Prostate gland (tissue), 2 donors: ENCODE measurements around the gene EDAR. TPM values are rescaled to one million over a fixed set of nuclear protein-coding genes. Genes with fewer than 3 reads are reported as not detected.

Experiments
- DNase-seq: peaks from one replicate; pipeline ENCODE4 v3.0.0-alpha.2; 2019; ENCODE audit warnings: low spot score
- H3K27ac ChIP-seq, 2 donors: fragments of 200-600 bp; sonication (generic); 2 replicates each; pipeline ENCODE4 v1.5.1; 2017 to 2019
- H3K27me3 ChIP-seq: fragments of 200-600 bp; sonication (generic); replicated peaks from 2 replicates; pipeline ENCODE4 v1.5.1; 2019; ENCODE audit not compliant: insufficient read depth
- H3K36me3 ChIP-seq, 2 donors: fragments of 200-600 bp; sonication (generic); 1 replicate in 1 of 2; 2 replicates in 1 of 2; pipeline versions ENCODE4 v1.5.1 to v1.8.1; 2017 to 2019
- H3K4me1 ChIP-seq: fragments of 200-600 bp; sonication (generic); replicated peaks from 2 replicates; pipeline ENCODE4 v1.5.1; 2019
- H3K4me3 ChIP-seq, 2 donors: fragments of 200-600 bp; sonication (generic); 2 replicates each; pipeline ENCODE4 v1.5.1; 2017 to 2019
- H3K9me3 ChIP-seq: fragments of 200-600 bp; sonication (generic); 2 replicates; pipeline ENCODE4 v1.5.1; 2017
- POLR2A ChIP-seq: fragments of 450-650 bp; IDR thresholded peaks from one replicate; pipeline ENCODE4 v1.6.1; 2016; ENCODE audit warnings: antibody characterized with exemption, mild to moderate bottlenecking
- POLR2AphosphoS5 ChIP-seq: sonication (generic); formaldehyde crosslinking; IDR thresholded peaks from one replicate; pipeline ENCODE4 v1.6.1; 2017; ENCODE audit warnings: antibody characterized with exemption
- WGBS: methylation state at CpG from one replicate; pipeline ENCODE4 v1.1.5; 2018; 5-methylcytosine and 5-hydroxymethylcytosine counted together
- intact Hi-C: fragments of 100-400 bp; cut with DNase I; formaldehyde crosslinking; loops from one replicate; pipeline ENCODE4 v1.14.2; 2022
- total RNA-seq, 2 donors: library from RNA; depleted of rRNA; stranded (reverse); fragments of >200 nt; gene quantifications; one replicate each; pipeline ENCODE4 v1.1.0, GENCODE V29; 2016
- TF ChIP-seq, protein P1 (sequence below), 4 experiments: fragments of 200-600 bp in 2 of 4; fragments of 450-650 bp in 2 of 4; sonication (generic) in 2 of 4; IDR thresholded peaks; 1 replicate in 3 of 4; 2 replicates in 1 of 4; pipeline ENCODE4 v1.5.1; 2016 to 2019; ENCODE audit warnings: antibody characterized with exemption in 4 of 4, mild to moderate bottlenecking in 2 of 4, moderate library complexity in 2 of 4

EDAR gene
- total RNA-seq, 2 donors from 2014 or later: 0.46 to 0.68 TPM

GRCh38 chr2:108911401-108911800, 77.6 kb downstream of the EDAR start:
- no peak overlapping the region for H3K27ac ChIP-seq
- no peaks in the 10 kb centered on the region for H3K27me3 ChIP-seq
- intact Hi-C loops: no loop called here
- H3K36me3 ChIP-seq: no peaks in the 10 kb centered on the region
- no peaks in the 10 kb centered on the region for H3K4me1 ChIP-seq
- 89% methylated on average over 5 of the region's 5 CpGs for WGBS
- no peak overlapping the region for H3K4me3 ChIP-seq
- H3K9me3 ChIP-seq: no peaks in the 10 kb centered on the region
- DNase-seq: no peak
- no peak for TF ChIP-seq POLR2A

- DNase-seq: no peak
- intact Hi-C loops: no loop called here
- H3K27ac ChIP-seq: no peak overlapping the region
- no peaks in the 10 kb centered on the region for H3K9me3 ChIP-seq
- no peaks in the 10 kb centered on the region for H3K36me3 ChIP-seq
- no peaks in the 10 kb centered on the region for H3K4me1 ChIP-seq
- no peaks in the 10 kb centered on the region for H3K27me3 ChIP-seq
- TF ChIP-seq, protein P1, sequence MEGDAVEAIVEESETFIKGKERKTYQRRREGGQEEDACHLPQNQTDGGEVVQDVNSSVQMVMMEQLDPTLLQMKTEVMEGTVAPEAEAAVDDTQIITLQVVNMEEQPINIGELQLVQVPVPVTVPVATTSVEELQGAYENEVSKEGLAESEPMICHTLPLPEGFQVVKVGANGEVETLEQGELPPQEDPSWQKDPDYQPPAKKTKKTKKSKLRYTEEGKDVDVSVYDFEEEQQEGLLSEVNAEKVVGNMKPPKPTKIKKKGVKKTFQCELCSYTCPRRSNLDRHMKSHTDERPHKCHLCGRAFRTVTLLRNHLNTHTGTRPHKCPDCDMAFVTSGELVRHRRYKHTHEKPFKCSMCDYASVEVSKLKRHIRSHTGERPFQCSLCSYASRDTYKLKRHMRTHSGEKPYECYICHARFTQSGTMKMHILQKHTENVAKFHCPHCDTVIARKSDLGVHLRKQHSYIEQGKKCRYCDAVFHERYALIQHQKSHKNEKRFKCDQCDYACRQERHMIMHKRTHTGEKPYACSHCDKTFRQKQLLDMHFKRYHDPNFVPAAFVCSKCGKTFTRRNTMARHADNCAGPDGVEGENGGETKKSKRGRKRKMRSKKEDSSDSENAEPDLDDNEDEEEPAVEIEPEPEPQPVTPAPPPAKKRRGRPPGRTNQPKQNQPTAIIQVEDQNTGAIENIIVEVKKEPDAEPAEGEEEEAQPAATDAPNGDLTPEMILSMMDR (IDR thresholded peaks at IDR 0.05): no peak
- TF ChIP-seq POLR2AphosphoS5 (no peak), POLR2A (no peak)
- no peak overlapping the region for H3K4me3 ChIP-seq
- WGBS: 85% methylated on average over 20 of the region's 20 CpGs
Measured at GRCh38 chr2:108910541-108911396, 78.3 kb downstream of the EDAR start.

DNA sequence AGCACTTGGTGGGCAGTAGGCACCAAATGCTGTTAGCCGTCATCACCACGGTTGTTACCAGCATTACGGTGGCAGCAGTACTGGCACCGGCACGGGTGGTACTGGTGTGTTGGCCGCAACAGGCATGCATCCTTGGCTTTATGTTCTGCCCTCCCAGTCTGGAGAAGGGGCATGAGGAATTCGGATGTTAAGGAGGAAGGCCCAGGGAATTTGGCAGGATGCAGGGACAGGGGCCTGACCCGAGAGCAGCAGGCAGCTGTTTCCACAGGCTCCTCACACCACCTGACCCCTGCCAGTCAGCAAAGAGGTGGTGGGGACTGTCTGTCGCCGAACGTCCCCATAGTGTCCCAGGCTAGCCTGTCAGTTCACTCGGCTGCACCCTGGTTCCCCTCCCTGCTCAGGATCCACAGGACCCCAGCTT, 79.0 kb downstream of the EDAR start:
- intact Hi-C loops: no loop called here
- no peak for TF ChIP-seq POLR2AphosphoS5
- TF ChIP-seq, protein P1 (IDR thresholded peaks at IDR 0.05): no peak
- no peaks in the 10 kb centered on the region for H3K9me3 ChIP-seq
- 94% methylated on average over 12 of the region's 12 CpGs for WGBS
- no peaks in the 10 kb centered on the region for H3K4me1 ChIP-seq
- no peaks in the 10 kb centered on the region for H3K36me3 ChIP-seq
- no peaks in the 10 kb centered on the region for H3K27me3 ChIP-seq
- DNase-seq: no peak
- no peak overlapping the region for H3K27ac ChIP-seq
- H3K4me3 ChIP-seq: no peak overlapping the region

- intact Hi-C loops: no loop called here
- no peak for DNase-seq
- no peaks in the 10 kb centered on the region for H3K36me3 ChIP-seq
- no peaks in the 10 kb centered on the region for H3K27me3 ChIP-seq
- TF ChIP-seq POLR2AphosphoS5 (no peak), POLR2A (no peak)
- TF ChIP-seq, protein P1 (IDR thresholded peaks at IDR 0.05): no peak
- no peak overlapping the region for H3K27ac ChIP-seq
- no peaks in the 10 kb centered on the region for H3K4me1 ChIP-seq
- H3K9me3 ChIP-seq: no peaks in the 10 kb centered on the region
- no peak overlapping the region for H3K4me3 ChIP-seq
- 77% methylated on average over 9 of the region's 9 CpGs for WGBS
Measured at GRCh38 chr2:108909275-108909823, 79.7 kb downstream of the EDAR start.

DNA sequence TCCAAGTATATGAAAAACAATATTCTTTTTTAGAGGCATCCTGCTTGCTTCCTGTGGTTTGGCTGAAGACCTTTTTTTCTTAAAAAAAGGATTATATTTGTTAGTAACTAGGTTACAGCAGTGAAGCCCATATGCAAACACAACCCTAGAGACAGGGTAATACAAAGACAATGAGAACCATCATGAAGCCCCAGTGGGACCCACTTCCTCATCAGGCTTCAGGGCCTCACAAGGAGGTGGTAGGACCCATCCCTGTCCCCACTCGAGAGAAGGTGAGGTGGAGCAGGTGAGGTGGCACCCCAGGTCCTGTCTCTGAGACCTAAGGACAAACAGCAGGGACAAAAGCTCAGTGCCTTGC, 80.3 kb downstream of the EDAR start:
- no peaks in the 10 kb centered on the region for H3K4me1 ChIP-seq
- DNase-seq: no peak
- no peak overlapping the region for H3K27ac ChIP-seq
- no peaks in the 10 kb centered on the region for H3K9me3 ChIP-seq
- intact Hi-C loops: no loop called here
- H3K4me3 ChIP-seq: no peak overlapping the region
- no peaks in the 10 kb centered on the region for H3K27me3 ChIP-seq
- TF ChIP-seq, protein P1 (IDR thresholded peaks at IDR 0.05): no peak
- TF ChIP-seq POLR2A: no peak
- TF ChIP-seq POLR2AphosphoS5: no peak
- 89% methylated on average over 1 of the region's 1 CpG for WGBS
- no peaks in the 10 kb centered on the region for H3K36me3 ChIP-seq
